Fibroblast of peridontal ligament (primary cell): ENCODE results near the gene FCHSD2.
"Not testable (repeated sequence)": the region's sequence is repeated elsewhere in the genome, so short reads cannot be mapped to it uniquely, and the experiment has no call there.

Experiments used
- DNase-seq: peaks from one replicate; pipeline ENCODE4 v3.0.0-alpha.2; 2010; ENCODE audit errors: extremely low read depth

The FCHSD2 gene

GRCh38 chr11:72872012-72872411, 270.1 kb downstream of the FCHSD2 start:
- DNase-seq = no peak

- DNase-seq = peak; percentile 81
Observed at GRCh38 chr11:72871119-72871518, 271.0 kb downstream of the FCHSD2 start.

GRCh38 chr11:72869831-72870230, 272.3 kb downstream of the FCHSD2 start:
- no peak for DNase-seq

- DNase-seq = no peak
Observed at GRCh38 chr11:72867970-72868369, 274.1 kb downstream of the FCHSD2 start.

- peak; percentile 68 for DNase-seq
Observed at GRCh38 chr11:72864702-72865655, 277.1 kb downstream of the FCHSD2 start.

- DNase-seq = no peak
Observed at GRCh38 chr11:72863916-72864315, 278.2 kb downstream of the FCHSD2 start.

- DNase-seq = no peak
Observed at GRCh38 chr11:72863091-72863490, 279.0 kb downstream of the FCHSD2 start.

GRCh38 chr11:72860592-72860991, 281.5 kb downstream of the FCHSD2 start:
- DNase-seq = no peak

GRCh38 chr11:72860010-72860409, 282.1 kb downstream of the FCHSD2 start:
- no peak for DNase-seq

GRCh38 chr11:72859126-72859525, 283.0 kb downstream of the FCHSD2 start:
- DNase-seq = no peak

- DNase-seq = not testable (repeated sequence)
Observed at GRCh38 chr11:72858267-72858666, 283.9 kb downstream of the FCHSD2 start.

GRCh38 chr11:72856551-72857345, 285.4 kb downstream of the FCHSD2 start:
- DNase-seq = peak; percentile 69

- DNase-seq = no peak
Observed at GRCh38 chr11:72856065-72856464, 286.1 kb downstream of the FCHSD2 start.

GRCh38 chr11:72851726-72852125, 290.4 kb downstream of the FCHSD2 start:
- DNase-seq = no peak

GRCh38 chr11:72850832-72851231, 291.3 kb downstream of the FCHSD2 start:
- DNase-seq = no peak

- DNase-seq = peak; percentile 63
Observed at GRCh38 chr11:72848846-72849466, 293.2 kb downstream of the FCHSD2 start.

GRCh38 chr11:72844356-72844755, 297.8 kb downstream of the FCHSD2 start:
- peak; percentile 91 for DNase-seq

- no peak for DNase-seq
Observed at GRCh38 chr11:72842653-72843330, 299.3 kb downstream of the FCHSD2 start.

GRCh38 chr11:72842126-72842525, 300.0 kb downstream of the FCHSD2 start:
- peak; percentile 58 for DNase-seq

- no peak for DNase-seq
Observed at GRCh38 chr11:72841397-72841796, 300.7 kb downstream of the FCHSD2 start.

GRCh38 chr11:72840780-72841179, 301.3 kb downstream of the FCHSD2 start:
- DNase-seq = peak; percentile 96
